ENCODE data around the gene NRXN3. TPM values are rescaled to one million over a fixed set of nuclear protein-coding genes. Genes with fewer than 3 reads are reported as not detected.

Gene NRXN3
- total RNA-seq, 1 donor from 2014 or later = 2.5 TPM

- no peak for DNase-seq
Observed at GRCh38 chr14:79916892-79917291, 1746.7 kb downstream of the NRXN3 start.

Small RNA genes lying within 50 kb of the gene (small RNA-seq; reads per million reads assigned to genes)
- 0.09 reads per million for gene RNA5SP388 (ENCODE audit: low replicate concordance)
